Suppressor macrophage (primary cell): Measurements from ENCODE around the gene HTR6.
A peak's percentile ranks its signal among the peaks of the same experiment; 100 is the strongest.

Source experiments
- DNase-seq, 4 experiments: peaks; one replicate each; pipeline ENCODE4 v3.0.0-alpha.2; 2020 to 2022

HTR6 gene

GRCh38 chr1:19639999-19640362, 24.7 kb upstream of the HTR6 start:
- no peak for DNase-seq

GRCh38 chr1:19640363-19641316, 24.0 kb upstream of the HTR6 start:
- no peak for DNase-seq

GRCh38 chr1:19643121-19643520, 21.6 kb upstream of the HTR6 start:
- no peak for DNase-seq

GRCh38 chr1:19643602-19644394, 20.9 kb upstream of the HTR6 start, which contains the start of gene NBL1:
NBL1 (plus strand) TSS chr1:19644311; CDS start chr1:19655031, 10,720 bp downstream.
- peak; percentile 48 to 84 (median 63) for DNase-seq

GRCh38 chr1:19644395-19644680, 20.3 kb upstream of the HTR6 start:
- DNase-seq: peak in 1 of 4 experiments; percentile 32

- DNase-seq: peak in 3 of 4 experiments; percentile 32 to 60 (median 43)
Observed at GRCh38 chr1:19644681-19645410, 19.8 kb upstream of the HTR6 start.

GRCh38 chr1:19645411-19646251, 19.0 kb upstream of the HTR6 start:
- peak in 2 of 4 experiments; percentile 13 to 24 for DNase-seq

GRCh38 chr1:19646377-19647319, 18.0 kb upstream of the HTR6 start:
- DNase-seq: peak; percentile 27 to 45 (median 34)

- no peak for DNase-seq
Observed at GRCh38 chr1:19647643-19648042, 17.0 kb upstream of the HTR6 start.

- DNase-seq: no peak
Observed at GRCh38 chr1:19648239-19648638, 16.4 kb upstream of the HTR6 start.

GRCh38 chr1:19648689-19649088, 16.0 kb upstream of the HTR6 start:
- DNase-seq: peak in 1 of 4 experiments; percentile 38

GRCh38 chr1:19650416-19651140, 14.1 kb upstream of the HTR6 start:
- DNase-seq: no peak

- peak; percentile 66 to 82 (median 74) for DNase-seq
Observed at GRCh38 chr1:19651141-19651737, 13.4 kb upstream of the HTR6 start.

GRCh38 chr1:19654386-19654785, 10.3 kb upstream of the HTR6 start:
- no peak for DNase-seq

GRCh38 chr1:19654886-19655717, 9.6 kb upstream of the HTR6 start:
- DNase-seq: no peak

- no peak for DNase-seq
Observed at GRCh38 chr1:19655718-19656080, 9.0 kb upstream of the HTR6 start.

GRCh38 chr1:19656134-19656779, 8.4 kb upstream of the HTR6 start:
- peak in 3 of 4 experiments; percentile 24 to 32 (median 26) for DNase-seq
